Activated CD8-positive, alpha-beta memory T cell treated with anti-CD3 and anti-CD28 coated beads, Interleukin-2, amount 50 U/mL, for 1 hour (primary cell): ENCODE measurements around the gene VKORC1.
A peak's percentile ranks its signal among the peaks of the same experiment; 100 is the strongest.
"Not testable (repeated sequence)": the region's sequence is repeated elsewhere in the genome, so short reads cannot be mapped to it uniquely, and the experiment has no call there.

Experiments used
- DNase-seq: peaks from one replicate; pipeline ENCODE4 v3.0.0-alpha.2; 2020; ENCODE audit errors: extremely low read depth

The VKORC1 gene

DNA sequence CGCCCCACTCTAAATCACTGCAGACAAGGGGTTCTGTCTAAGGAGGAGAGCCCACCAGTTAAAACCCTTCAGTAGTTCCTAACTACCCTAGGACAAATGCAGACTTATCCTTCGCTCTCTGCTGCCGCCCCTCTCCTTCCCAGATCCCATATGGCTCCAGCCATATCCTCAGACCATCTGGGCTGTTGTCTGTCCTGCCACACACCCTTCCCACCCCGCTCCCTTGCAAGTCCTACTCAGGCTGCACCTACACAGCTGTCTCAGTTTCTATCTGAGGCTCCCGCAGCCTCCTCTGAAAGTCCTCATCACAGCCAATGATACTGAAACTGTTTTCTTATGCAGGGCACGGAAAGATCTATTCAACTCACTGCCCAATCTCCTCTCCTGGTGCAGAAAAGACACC lies 12.9 kb upstream of the VKORC1 start:
- DNase-seq = no peak

GRCh38 chr16:31106509-31107464 lies 12.2 kb upstream of the VKORC1 start:
- no peak for DNase-seq

GRCh38 chr16:31105677-31106213 lies 11.1 kb upstream of the VKORC1 start:
- peak; percentile 31 for DNase-seq

DNA sequence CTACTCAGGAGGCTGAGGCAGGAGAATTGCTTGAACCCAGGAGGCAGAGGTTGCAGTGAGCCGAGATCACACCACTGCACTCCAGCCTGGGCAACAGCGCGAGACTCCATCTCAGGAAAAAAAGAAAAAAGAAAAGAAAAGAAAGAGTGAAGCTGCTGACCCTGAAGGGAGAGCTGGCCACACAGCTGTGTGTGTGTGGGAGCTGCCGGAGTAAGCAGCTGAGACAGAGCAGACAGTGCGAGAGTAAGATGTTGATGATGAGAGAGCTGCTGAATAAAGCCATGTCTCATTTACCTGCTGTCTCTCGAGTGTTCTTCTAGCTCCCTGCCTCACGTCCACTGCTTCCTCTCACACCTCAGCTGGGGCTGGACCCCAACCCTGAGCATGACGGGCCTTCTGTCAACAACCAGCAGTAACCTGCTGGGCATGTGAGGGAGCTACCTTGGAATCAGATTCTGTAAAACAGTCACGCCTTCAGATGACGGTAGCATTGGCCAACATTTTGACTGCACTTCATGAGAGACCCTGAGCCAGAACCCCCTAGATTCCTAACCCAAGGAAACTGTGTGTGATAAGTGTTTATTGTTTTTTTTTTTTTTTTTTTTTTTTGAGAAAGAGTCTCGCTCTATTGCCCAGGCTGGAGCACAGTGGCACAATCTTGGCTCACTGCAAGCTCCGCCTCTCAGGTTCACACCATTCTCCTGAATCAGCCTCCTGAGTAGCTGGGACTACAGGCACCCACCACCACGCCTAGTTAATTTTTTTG lies 6.5 kb upstream of the VKORC1 start:
- not testable (repeated sequence) for DNase-seq

- DNase-seq = no peak
Measured at GRCh38 chr16:31099860-31100638, 5.5 kb upstream of the VKORC1 start.

GRCh38 chr16:31094088-31094423 lies 541 bp downstream of the VKORC1 start:
- DNase-seq = no peak

DNA sequence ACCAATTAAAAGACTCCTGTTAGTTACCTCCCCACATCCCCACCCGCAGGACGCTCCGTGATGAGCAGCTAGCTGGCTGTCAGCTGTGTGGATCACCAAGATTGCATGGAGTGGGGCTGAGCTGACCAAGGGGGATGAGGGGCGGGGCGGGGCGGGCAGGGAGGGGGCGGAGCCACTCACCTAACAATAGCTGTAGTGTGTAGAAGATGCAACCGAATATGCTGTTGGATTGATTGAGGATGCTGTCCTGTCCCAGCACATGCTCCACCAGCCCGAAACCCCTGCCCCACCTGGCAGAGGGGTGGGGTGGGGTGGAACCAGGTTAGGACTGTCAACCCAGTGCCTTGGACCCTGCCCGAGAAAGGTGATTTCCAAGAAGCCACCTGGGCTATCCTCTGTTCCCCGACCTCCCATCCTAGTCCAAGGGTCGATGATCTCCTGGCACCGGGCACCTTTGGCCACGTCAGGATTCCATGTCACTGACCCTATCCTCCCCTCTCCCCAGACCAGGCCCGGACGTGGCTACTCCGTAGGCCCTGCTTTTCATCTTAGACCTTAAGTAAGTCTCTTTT lies 1.4 kb downstream of the VKORC1 start:
- no peak for DNase-seq

- DNase-seq = no peak
Measured at GRCh38 chr16:31092330-31092729, 2.3 kb downstream of the VKORC1 start.

DNA sequence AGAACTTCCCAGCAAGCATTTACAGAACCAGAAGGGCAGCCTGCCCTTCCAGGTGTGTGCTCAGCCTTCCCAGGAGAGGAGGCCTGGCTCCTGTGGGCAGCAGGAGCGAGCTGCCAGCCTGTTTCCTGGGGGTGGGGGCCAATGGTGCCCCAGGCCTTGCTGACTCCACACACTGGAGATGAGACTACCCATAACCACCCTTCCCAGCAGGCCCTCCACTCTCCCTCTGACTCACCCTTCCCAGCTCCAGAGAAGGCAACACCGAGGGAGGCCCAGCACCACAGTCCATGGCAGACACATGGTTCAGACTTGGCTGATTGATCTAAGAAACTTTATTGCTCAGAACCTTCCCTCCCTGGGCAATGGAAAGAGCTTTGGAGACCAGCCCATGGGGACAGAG lies 4.1 kb downstream of the VKORC1 start:
- no peak for DNase-seq

DNA sequence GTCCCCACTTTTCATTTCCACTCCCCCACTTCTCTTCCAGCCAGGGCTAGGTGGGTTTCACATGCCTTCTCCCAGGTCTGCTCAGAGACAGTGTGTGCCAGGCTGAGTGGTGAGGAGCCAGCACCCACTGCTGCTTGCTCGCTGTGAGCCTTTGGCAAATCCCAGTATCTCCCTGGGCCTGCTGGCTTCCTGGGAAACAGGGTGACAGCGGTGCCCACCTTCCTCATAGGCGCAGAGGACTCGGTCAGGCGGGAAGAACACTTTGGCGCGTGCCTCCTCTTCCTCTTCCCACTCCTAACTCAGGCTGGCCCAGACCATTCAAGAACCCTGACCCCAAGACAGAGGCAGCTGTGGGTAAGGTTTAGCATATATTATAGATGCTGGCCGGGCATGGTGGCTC lies 5.4 kb downstream of the VKORC1 start:
- DNase-seq = no peak

GRCh38 chr16:31088459-31089183 lies 6.0 kb downstream of the VKORC1 start, which contains the start of gene PRSS53:
PRSS53 (minus strand) TSS chr16:31088943; CDS start chr16:31088809, 134 bp downstream.
- DNase-seq = no peak

DNA sequence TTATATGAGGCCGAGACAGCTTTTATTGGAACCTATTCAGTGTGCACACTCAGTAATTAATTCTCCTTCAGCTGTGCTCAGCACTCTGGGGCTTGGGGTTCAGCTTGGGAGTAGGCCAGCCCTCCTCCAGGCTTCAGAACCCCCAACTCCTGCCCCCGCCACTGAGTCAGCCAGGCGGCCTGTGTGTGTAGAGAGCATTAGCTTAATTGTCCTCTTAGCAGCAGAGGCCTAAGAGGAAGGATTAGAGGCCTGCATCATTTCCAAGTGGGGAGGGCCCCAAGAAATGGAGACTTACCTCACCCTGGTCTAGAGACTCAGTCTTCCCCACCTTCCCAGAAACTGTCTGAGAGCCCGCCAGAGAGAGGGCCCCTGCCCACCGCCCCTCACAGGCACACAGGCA lies 6.6 kb downstream of the VKORC1 start:
- no peak for DNase-seq

GRCh38 chr16:31087481-31087880 lies 7.1 kb downstream of the VKORC1 start:
- no peak for DNase-seq

DNA sequence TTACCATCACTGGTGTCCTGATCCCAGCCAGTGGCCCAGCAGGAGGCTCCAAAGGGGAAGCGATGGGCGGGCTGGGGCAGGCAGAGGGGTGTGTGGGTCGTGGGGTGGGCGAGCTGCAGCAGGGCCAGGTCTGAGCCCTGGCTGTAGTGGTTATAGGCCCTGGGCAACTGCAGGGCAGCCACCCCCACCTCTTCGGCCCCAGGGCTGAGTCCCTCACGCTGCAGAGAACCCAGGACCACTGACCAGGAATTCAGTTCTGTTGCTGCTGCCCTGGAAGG lies 8.0 kb downstream of the VKORC1 start:
- no peak for DNase-seq

DNA sequence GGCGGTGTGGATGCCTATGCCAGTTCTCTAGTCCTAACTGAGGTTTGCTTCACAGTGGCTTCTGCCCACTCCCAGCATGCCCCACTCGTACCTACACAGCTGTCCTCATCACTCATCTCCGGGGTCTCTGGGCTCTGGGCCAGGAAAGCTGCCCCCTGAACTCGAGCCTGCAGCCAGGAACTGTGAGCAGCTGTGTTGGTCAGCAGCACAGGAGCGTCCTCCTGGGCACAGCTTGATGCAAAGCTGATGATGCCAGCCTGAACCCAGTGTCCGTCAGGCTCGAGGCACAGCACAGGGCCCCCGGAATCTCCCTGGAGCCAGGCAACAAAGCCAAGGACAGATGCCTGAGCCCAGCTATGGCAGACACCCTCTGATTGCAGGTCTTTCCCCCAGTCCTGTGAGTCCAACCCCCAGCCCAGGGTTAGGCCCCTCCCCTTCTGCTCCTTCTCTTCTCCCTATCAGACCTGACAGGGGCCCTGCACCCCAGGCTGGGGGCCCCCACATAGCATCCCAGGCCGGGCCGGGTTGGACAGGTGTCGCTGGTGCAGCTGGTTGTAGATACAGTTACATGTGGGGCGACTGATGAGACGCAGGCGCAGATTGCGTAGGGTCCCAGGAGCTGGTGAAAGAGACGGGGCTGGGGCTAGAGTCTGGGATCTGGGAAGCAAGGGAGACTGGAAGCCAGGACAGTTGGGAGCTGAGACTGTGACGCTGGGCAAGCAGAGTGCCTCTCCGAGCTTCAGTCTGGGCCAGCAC lies 8.5 kb downstream of the VKORC1 start:
- DNase-seq = no peak

DNA sequence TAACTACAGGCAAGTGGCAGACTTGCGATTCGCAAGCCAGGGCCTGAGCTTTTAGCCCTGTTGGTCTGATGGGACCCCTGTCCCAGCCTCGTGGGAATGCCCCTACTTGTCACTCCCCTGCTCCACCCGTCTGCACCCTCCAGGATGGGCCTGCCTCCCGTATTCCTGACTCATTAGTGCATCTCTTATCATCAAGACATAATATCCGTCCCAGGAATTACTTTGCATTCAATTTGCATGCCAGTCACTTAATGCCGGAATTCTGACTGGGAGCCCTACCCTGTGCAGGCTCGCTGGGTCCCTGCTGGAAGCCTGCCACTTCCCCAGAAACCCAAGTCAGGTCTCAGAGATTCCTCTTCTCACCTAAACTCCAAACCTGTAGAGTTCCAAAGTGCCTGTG lies 9.2 kb downstream of the VKORC1 start:
- no peak for DNase-seq

DNA sequence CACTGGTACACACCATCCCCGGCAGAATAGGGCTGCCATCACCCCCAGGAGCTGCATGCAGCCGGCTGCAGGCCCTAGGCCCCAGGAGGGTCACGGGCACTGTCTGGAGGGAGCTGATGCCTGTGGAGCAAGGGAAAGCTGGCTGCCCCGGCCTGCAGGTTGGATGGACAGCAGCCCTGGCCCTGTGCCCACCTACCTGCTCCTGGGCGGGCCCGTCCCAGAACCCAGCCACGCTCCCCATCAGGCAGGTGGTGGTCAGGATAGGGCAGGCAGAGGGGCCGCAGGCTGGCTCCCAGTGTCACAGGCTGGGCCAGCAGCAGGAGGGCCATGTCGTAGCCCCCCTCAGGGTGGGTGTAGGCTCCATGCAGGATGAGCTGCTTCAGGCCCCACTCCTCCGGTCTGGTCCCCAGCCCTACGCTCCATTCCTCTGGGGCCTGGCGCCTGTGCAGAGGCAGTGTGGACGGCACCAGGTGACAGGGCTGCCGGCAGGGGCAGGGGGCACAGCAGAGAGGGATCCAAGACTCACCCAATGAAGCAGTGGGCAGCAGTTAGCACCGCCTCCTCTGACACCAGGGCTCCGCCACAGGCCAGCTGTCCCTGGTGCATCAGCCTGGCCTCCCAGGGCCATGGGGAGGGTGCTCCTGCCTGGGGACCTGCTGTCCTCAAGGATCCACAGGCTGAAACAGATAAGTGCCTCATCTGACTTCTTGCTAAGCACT lies 9.9 kb downstream of the VKORC1 start:
- no peak for DNase-seq

- no peak for DNase-seq
Measured at GRCh38 chr16:31083981-31084380, 10.6 kb downstream of the VKORC1 start.

GRCh38 chr16:31083556-31083955 lies 11.0 kb downstream of the VKORC1 start:
- no peak for DNase-seq

GRCh38 chr16:31083081-31083480 lies 11.5 kb downstream of the VKORC1 start:
- DNase-seq = no peak
